ENCODE data around the gene CRCP. TPM values are rescaled to one million over a fixed set of nuclear protein-coding genes. Genes with fewer than 3 reads are reported as not detected.

The CRCP gene
- total RNA-seq, 6 experiments from 2014 or later: 17.2 to 38.0 (median 24.4) TPM

- 58% methylated on average over 1 of the region's 1 CpG for WGBS (ENCODE audit: insufficient coverage, low coverage, low lambda C conversion rate, missing lambda C conversion rate)
- Histone ChIP-seq H3K4me3 (no peak overlapping the region), H3K27ac (peak overlapping the region in 2 of 3 donors; percentile 58 to 67), H3K9me3 (no peaks in the 10 kb centered on the region), H3K4me1 (peaks cover 0 to 13% (median 6%) of the 10 kb centered on the region in 4 donors), H3K36me3 (peaks cover 0 to 3% (median 0%) of the 10 kb centered on the region in 4 donors), H3K27me3 (no peaks in the 10 kb centered on the region)
- no peak for TF ChIP-seq CTCF (IDR thresholded peaks at IDR 0.05)
- intact Hi-C loops (cut with DNase I): no loop called here
- ATAC-seq (peak; percentile 77 to 83 (median 78)), DNase-seq (no peak)
Observed at GRCh38 chr7:66163186-66163610, 48.6 kb downstream of the CRCP start.

GRCh38 chr7:66164356-66164755 lies 49.7 kb downstream of the CRCP start:
- DNase-seq (no peak), ATAC-seq (no peak)
- Histone ChIP-seq H3K27ac (no peak overlapping the region), H3K4me3 (no peak overlapping the region), H3K27me3 (no peaks in the 10 kb centered on the region), H3K36me3 (no peaks in the 10 kb centered on the region), H3K9me3 (no peaks in the 10 kb centered on the region), H3K4me1 (peaks cover 0 to 13% (median 6%) of the 10 kb centered on the region in 4 donors)
- TF ChIP-seq CTCF (IDR thresholded peaks at IDR 0.05) (no peak), POLR2A (IDR thresholded peaks at IDR 0.05) (no peak)
- 79% methylated on average over 5 of the region's 7 CpGs for WGBS (ENCODE audit: insufficient coverage, low coverage, low lambda C conversion rate, missing lambda C conversion rate)
- intact Hi-C loops (cut with DNase I): no loop called here

- no peaks in the 10 kb centered on the region for H3K36me3 ChIP-seq
- no peaks in the 10 kb centered on the region for H3K9me3 ChIP-seq
- DNase-seq (no peak), ATAC-seq (peak in 1 of 4 donors; percentile 16)
- H3K27ac ChIP-seq: no peak overlapping the region
- H3K4me1 ChIP-seq: peaks cover 0 to 8% (median 4%) of the 10 kb centered on the region in 4 donors
- H3K4me3 ChIP-seq: no peak overlapping the region
- TF ChIP-seq CTCF (IDR thresholded peaks at IDR 0.05): no peak
- no peak for TF ChIP-seq POLR2A (IDR thresholded peaks at IDR 0.05)
- H3K27me3 ChIP-seq: no peaks in the 10 kb centered on the region
- WGBS (ENCODE audit: insufficient coverage, low coverage, low lambda C conversion rate, missing lambda C conversion rate): 30% methylated on average over 3 of the region's 7 CpGs
- intact Hi-C loops (cut with DNase I): no loop called here
Observed at GRCh38 chr7:66167773-66168387, 53.2 kb downstream of the CRCP start.

GRCh38 chr7:66169616-66170015 lies 55.0 kb downstream of the CRCP start:
- no peak for TF ChIP-seq POLR2A (IDR thresholded peaks at IDR 0.05)
- no peak for TF ChIP-seq CTCF (IDR thresholded peaks at IDR 0.05)
- DNase-seq: no peak
- Histone ChIP-seq H3K4me1 (no peaks in the 10 kb centered on the region), H3K27ac (no peak overlapping the region), H3K9me3 (no peaks in the 10 kb centered on the region), H3K27me3 (no peaks in the 10 kb centered on the region), H3K4me3 (no peak overlapping the region), H3K36me3 (no peaks in the 10 kb centered on the region)
- intact Hi-C loops (cut with DNase I): no loop called here
- ATAC-seq: no peak
- 86% methylated on average over 1 of the region's 2 CpGs for WGBS (ENCODE audit: insufficient coverage, low coverage, low lambda C conversion rate, missing lambda C conversion rate)
